HuH-7.5 (cell line): ENCODE measurements around the gene PSD.
A peak's percentile ranks its signal among the peaks of the same experiment; 100 is the strongest.

Experiments
- DNase-seq: peaks from one replicate; pipeline ENCODE4 v3.0.0; 2011; ENCODE audit warnings: low spot score

PSD gene

GRCh38 chr10:102438374-102438773 is 19.8 kb upstream of the PSD start:
- DNase-seq = no peak

- no peak for DNase-seq
Measured at GRCh38 chr10:102437515-102437914, 18.9 kb upstream of the PSD start.

DNA sequence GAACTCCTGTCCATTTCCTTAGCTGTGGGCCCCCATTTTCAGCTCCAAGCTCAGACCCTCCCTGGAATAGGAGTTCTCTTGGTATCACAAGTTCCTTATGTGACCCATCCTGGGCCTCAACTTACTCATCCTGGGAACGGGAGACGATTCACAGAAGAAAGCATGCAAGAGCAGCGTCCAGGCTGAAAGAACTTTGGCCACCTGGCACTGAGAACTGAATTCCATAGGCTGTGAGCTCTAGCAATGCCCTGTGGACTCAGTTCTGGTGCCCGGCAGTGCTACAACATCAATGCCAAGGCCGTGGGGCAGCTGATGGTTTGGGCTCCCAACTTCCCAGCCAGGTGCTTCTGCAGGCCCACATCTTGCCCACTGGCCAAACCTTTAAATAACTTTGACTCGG is 17.7 kb upstream of the PSD start:
- DNase-seq = no peak

GRCh38 chr10:102435529-102436233 is 17.1 kb upstream of the PSD start:
- no peak for DNase-seq

DNA sequence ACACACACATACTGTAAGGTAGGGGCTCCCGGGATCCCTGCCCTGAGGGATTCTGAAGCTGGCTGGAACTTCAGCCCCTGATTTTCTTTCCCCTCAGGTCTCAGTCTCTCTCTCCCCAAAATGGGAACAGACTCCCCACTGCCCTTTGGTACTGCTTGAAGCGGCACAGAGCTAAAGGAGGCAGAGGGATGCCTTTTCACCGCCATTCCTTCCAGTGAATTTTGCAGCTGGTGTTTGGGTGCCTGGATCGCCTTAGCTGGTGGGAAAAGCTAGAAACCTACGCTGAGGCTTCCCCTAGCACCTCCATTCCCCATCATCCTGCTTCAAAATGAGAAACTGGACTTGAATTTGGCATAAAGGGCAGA is 16.5 kb upstream of the PSD start:
- DNase-seq = no peak

DNA sequence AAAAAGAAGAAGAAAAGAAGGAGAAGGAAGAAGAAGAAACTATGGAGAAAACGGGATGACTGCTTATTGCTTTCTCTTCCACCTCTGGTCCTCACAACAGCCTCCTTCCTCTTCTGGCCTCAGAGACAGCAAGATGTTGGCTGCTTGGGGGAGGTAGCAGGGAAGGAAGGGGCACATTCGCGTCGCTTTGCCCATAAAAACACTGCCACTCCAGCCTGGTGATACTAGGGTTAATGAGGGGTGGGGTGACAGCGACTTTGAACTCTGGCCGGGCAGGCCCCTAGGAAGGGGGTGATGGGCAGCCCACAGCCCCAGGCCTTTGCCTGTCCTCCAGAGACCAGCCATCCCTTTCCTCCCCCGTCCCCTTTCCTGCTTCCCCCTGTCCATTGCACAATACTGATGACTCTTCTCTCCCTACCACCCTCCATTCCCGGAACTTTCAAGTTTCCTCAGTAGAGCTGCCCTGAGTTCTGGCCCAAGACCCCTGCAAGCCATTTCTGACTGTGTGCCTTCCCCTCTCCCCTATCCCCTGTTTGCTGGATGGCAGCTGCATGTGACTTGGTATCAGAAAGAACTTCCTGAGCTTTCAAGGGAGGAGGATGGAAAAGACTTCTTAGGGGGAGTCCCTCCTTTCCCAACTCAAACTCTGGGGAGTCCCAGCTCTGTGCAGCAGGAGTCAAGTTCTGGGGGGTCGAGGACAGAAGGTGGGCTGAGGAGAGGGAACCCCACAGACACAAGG is 16.0 kb upstream of the PSD start:
- no peak for DNase-seq

- DNase-seq = no peak
Measured at GRCh38 chr10:102433619-102434046, 15.0 kb upstream of the PSD start.

DNA sequence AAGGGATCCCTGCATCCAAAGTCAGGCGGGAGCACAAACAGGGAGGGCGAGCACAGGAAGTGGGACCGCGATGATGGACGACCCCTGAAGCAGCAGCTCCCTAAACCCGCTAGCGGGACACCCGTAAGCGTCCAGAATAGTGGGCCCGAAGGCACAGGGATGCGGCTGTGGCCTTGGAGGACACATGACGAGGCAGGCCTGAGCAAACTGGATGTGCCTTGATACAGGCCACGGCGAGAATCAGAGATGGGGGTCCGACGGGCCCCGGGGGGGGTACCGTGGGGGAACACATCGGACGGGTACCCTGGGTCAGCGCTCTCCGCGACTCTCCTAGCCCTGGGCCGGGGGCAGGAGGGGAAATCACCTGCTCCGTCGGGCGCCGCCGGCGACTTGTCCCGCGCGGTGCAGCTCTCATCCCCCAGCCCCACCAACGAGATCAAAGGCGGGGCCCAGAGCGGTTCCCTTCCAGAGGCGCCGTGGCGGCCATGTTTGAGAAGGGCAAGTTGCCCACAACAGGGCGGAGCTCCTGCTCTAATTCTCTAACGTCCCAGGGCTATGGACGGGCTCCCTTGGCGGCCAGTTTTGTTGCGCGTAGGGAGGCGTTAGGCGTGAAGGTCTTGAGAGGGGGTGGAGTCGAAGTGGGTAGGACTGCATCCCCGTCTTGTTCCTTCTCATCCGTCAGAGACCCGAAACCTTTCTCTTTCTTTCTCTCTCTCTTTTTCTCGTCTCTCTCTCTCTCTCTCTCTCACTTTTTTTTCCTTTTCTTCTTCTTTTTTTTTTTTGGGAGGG is 13.8 kb upstream of the PSD start, which contains the start of gene CUEDC2:
Gene CUEDC2 (minus strand): TSS at position 413 of the 789 bp plus-strand sequence. CDS start 7,386 bp downstream, outside the sequence.
- DNase-seq = peak; percentile 82

DNA sequence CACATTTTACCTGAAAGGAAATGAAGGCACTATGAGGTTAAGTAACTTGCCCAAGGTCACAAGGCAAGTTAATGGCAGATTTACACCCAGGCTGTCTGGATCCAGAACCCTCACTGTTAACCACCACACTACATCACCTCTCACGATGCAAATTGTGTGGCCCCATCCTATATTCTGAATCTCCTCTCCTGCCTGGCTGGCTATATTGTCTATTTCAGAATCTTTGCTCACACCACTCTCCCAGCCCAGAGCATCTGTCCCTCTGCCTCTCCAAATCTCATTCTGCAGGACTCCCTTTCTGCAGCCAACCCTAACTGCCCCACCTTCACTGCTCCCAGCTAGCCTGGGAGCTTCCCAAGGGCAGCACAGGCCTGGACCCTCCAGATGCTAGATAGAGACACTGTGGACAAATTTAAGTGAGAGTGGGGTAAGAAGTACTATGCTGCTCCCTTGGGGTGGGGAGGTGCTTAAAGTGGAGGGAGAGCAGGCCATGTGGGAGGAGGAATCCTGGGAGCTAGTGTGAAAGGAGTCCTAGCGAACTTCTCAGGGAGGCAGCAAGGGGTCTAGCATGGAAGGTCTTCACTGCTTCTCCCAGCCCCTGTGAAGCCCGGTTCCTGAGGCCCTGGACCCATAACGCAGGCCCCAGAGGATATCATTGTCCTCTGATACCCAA is 13.0 kb upstream of the PSD start:
- no peak for DNase-seq

- no peak for DNase-seq
Measured at GRCh38 chr10:102429468-102429867, 10.9 kb upstream of the PSD start.

DNA sequence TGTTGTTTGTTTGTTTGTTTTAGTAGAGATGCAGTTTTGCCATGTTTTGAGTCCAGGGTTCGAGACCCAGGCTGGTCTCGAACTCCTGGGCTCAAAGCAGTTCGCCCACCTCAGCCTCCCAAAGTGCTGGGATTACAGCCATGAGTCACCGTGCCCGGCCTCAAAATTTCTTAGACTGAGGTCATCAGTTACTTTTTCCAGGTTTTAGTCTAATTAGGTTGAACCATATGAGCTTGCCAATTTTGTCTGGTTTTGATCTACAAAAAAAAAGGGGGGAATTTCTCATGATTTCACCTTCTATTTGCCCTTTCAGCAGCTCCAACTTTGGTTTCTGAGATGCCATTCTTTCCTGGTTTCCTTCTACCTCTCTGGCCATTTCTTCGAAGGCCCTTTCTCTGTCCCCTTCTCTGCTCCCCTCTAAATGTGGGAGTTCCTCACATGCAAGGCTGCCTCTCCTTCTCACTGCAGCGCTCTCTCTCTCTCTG is 8.3 kb upstream of the PSD start:
- DNase-seq = no peak

- no peak for DNase-seq
Measured at GRCh38 chr10:102425444-102425843, 6.9 kb upstream of the PSD start.

DNA sequence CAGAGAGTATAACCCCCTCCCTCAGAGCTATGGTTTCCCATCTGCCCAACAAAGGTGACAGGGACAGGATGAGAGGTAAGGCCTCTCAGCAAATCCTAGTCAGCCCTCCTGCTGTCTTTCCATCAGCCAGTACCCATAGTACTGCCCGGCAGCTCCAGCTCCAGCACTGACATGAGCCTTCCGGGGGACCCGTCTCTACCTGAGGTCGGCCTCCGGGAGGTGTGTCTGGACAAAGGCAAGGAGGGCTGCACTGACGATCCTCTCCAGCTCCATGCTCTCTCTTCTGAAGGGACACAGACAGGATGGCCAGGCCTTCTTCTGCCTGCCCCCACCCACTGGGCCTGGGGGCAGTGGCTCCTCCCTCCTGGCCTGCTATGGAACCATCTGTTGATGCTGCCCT is 6.3 kb upstream of the PSD start:
- DNase-seq = no peak

- DNase-seq = no peak
Measured at GRCh38 chr10:102424145-102424544, 5.6 kb upstream of the PSD start.

GRCh38 chr10:102423372-102423968 is 4.9 kb upstream of the PSD start:
- no peak for DNase-seq

DNA sequence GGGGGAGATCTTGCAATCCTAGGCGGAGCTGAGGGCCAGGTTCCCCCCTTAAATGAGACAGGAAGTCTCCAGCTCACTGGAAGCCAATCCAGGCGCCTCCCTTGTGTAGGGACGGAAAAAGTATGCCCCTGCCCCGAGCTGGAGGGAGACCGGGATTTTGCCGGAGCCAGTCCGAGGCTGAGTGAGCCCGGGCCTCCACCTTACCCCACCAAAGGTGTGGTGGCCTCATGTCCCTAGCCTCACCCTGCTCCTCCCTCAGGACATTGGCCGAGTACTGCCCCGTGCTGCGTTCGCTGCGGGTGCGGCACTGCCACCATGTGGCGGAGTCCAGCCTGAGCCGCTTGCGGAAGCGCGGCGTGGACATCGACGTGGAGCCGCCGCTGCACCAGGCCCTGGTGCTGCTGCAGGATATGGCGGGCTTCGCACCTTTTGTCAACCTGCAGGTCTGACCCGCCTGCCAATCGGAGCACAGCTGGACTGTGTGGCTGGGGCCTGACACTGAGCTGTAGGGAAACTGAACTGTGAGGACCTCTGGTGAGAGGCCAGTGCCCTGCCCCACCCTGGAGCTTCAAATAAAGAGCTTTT is 4.1 kb upstream of the PSD start:
- DNase-seq = peak; percentile 94

GRCh38 chr10:102421757-102422512 is 3.4 kb upstream of the PSD start:
- DNase-seq = peak; percentile 26

GRCh38 chr10:102421507-102421756 is 2.8 kb upstream of the PSD start:
- DNase-seq = no peak

DNA sequence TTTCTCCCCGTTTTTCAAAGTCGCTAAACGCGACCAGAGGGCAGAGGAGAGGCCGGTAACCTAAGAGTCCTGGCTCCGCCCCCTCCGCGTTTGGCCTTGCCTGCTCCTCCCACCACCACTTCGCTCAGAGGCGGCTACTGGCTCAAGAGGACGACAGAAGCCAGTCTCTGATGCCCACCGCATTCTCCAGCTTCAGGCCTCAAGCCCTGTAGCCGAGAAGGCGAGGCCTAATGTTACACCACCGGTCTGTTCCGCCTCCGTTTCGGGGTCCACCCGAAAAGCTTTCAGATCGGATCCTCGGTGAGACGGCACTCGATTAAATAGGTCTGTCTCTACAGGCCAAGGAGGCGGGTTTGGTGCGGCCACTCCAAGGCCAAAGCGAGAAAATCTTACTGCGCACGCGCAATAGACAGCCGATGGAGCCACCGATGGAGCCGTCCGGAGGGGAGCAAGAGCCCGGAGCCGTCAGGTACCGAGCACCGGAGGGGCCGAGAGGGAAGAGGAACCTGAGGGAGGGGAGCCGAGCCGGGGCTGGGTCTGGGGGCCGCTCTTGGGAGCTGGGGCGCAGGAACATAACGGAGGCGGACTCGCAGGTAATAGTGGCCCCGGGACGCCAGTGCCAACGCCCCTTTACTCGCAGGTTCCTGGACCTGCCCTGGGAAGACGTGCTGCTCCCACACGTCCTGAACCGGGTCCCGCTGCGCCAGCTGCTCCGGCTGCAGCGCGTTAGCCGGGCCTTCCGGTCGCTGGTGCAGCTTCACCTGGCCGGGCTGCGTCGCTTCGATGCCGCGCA is 2.3 kb upstream of the PSD start, which contains the start of gene FBXL15:
Gene FBXL15 (plus strand): TSS at position 123 of the 793 bp plus-strand sequence. CDS start 294 bp downstream, at position 417.
- peak; percentile 96 for DNase-seq

DNA sequence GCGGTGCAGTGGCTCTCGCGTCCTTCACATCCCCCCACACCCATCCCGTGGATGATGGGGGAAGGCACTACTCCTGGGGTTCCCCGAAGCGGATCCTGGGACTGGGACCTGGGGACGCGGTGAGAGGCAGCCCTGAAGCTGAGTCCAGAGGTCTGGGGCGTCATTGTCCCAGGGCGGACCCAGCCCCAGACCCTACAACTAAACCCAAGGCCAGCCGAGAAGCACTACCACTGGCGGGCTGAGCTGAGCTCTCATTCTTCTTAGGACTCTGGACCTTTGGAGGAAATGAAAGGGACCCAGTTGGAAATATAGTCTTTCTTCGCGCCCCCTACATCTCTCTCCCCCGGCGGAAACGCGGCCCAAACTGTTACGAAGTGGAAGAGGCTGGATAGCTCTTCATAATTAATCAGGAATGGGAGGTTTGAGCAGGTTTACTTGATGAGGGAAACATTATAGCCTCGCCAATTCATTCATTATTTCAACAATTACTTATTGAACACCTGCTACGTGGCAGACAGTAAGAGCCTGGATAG is 1.7 kb upstream of the PSD start:
- peak; percentile 54 for DNase-seq
